ENCODE results near the gene PTN. TPM values are rescaled to one million over a fixed set of nuclear protein-coding genes. Genes with fewer than 3 reads are reported as not detected.

Gene PTN
- total and polyA plus RNA-seq, 10 of the 15 experiments (the other 5 are each of a cell fraction or from before 2014, with no cell fraction given): 0.09 to 1.2 (median 0.13) TPM; not detected in 7

GRCh38 chr7:137298464-137298794, 45.1 kb downstream of the PTN start (continued):
- TF ChIP-seq RCOR1 (conservative IDR thresholded peaks at IDR 0.05; ENCODE audit: low read depth, low read length) (no peak), NFYA (IDR thresholded peaks at IDR 0.05; ENCODE audit: borderline replicate concordance, low read depth, low read length) (no peak), IRF4 (IDR thresholded peaks at IDR 0.05; ENCODE audit: low read depth, low read length) (no peak), PRDM15 (CRISPR knock-in tag; IDR thresholded peaks at IDR 0.05) (no peak)

GRCh38 chr7:137297551-137298463, 45.7 kb downstream of the PTN start:
- FAIRE-seq (no peak), ATAC-seq (no peak), DNase-seq (ENCODE audit: low read depth, low spot score) (no peak)
- Histone ChIP-seq H3K4me2 (ENCODE audit: control insufficient read depth, insufficient read depth) (no peak overlapping the region), H3K79me2 (ENCODE audit: control insufficient read depth, insufficient read depth, low read length) (no peaks in the 10 kb centered on the region), H3K27me3 (replicated peaks in 1 of 2; ENCODE audit: control insufficient read depth in 2 of 2, insufficient read depth in 2 of 2, low read length in 1 of 2) (no peaks in the 10 kb centered on the region), H3K36me3 (ENCODE audit: control insufficient read depth in 2 of 2, insufficient read depth in 2 of 2, low read length in 1 of 2) (no peaks in the 10 kb centered on the region), H3K27ac (ENCODE audit: control insufficient read depth, insufficient read depth) (no peak overlapping the region), H2AFZ (ENCODE audit: control insufficient read depth, low read depth, low read length) (no peak overlapping the region), H3K4me1 (ENCODE audit: control insufficient read depth, insufficient read depth, low read length) (no peaks in the 10 kb centered on the region), H3K4me3 (no peak overlapping the region), H4K20me1 (ENCODE audit: control insufficient read depth, insufficient read depth) (no peaks in the 10 kb centered on the region), H3K9ac (ENCODE audit: control insufficient read depth, insufficient read depth, low read length) (no peak overlapping the region), H3K9me3 (replicated peaks; ENCODE audit: control insufficient read depth, insufficient read depth, low read length) (no peaks in the 10 kb centered on the region)
- no TSS peak for BruUV-seq (replicated peaks)
- intact Hi-C loops (cut with micrococcal nuclease; ENCODE audit: unreplicated experiment) (no loop called here), in situ Hi-C loops (cut with MboI) (no loop called here)
- 26% methylated on average over 9 of the region's 9 CpGs for WGBS (ENCODE audit: insufficient coverage, insufficient replicate concordance, low lambda C conversion rate, missing lambda C conversion rate)
- SMC1A ChIA-PET (ENCODE audit: uncharacterized antibody, unreplicated experiment): interaction anchor here (1.5 kb wide), 1 partner anchor 16 kb away, joined by 3 read pairs; no protein-coding TSS in a partner anchor
- CTCF ChIA-PET: interaction anchor here (0.9 to 2.3 kb wide), 3 partner anchors 10 to 24 kb away, joined by 3 to 8 read pairs (median 3); no protein-coding TSS in a partner anchor
- RAD21 ChIA-PET (ENCODE audit: unreplicated experiment): no interaction called here
- POLR2A ChIA-PET: no interaction called here
- no peak for TF ChIP-seq CUX1 (IDR thresholded peaks at IDR 0.05; ENCODE audit: insufficient replicate concordance, low read depth, low read length)
- TF ChIP-seq CTCF (IDR thresholded peaks at IDR 0.05 in 2 of 3, conservative IDR thresholded peaks at IDR 0.05 in 1 of 3; ENCODE audit: control insufficient read depth in 2 of 3, extremely low read depth in 1 of 3, insufficient read depth in 1 of 3, low read depth in 3 of 3, low read length in 3 of 3): no peak
- TF ChIP-seq ESRRA (IDR thresholded peaks at IDR 0.05; ENCODE audit: low read length): no peak
- TF ChIP-seq HDAC2 (IDR thresholded peaks at IDR 0.05): no peak
- no peak for TF ChIP-seq KDM1A (IDR thresholded peaks at IDR 0.05; ENCODE audit: borderline replicate concordance)
- no peak for TF ChIP-seq ZNF384 (IDR thresholded peaks at IDR 0.05; ENCODE audit: borderline replicate concordance, low read depth, low read length)
